HG02763 (cell line): Measurements from ENCODE around the gene INTS12.

ENCODE experiments used
- ATAC-seq: cut with Tn5 transposase; IDR thresholded peaks from one replicate; pipeline ENCODE4 v1.9.1; 2021; ENCODE audit warnings: mild to moderate bottlenecking, moderate library complexity; ENCODE audit not compliant: unreplicated experiment

INTS12 gene

DNA sequence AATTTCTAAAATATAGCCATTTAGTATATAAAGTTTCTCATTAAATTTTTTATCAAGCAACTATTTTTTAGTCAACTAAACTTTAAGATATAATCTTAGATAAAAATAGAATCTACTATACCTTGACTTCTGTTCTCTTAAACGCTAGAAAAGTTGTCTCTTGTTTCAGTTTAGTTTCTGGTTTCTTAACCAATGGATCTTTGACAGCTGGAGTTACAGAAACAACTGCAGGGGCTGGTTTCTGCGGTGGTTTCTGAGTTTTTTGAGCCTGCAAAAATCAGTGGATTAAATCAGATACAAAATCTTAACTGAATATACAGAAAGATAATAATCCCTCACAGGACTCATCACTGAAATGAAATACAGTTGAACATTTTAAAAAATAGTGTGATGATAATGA is 21.9 kb downstream of the INTS12 start:
- ATAC-seq = no peak

DNA sequence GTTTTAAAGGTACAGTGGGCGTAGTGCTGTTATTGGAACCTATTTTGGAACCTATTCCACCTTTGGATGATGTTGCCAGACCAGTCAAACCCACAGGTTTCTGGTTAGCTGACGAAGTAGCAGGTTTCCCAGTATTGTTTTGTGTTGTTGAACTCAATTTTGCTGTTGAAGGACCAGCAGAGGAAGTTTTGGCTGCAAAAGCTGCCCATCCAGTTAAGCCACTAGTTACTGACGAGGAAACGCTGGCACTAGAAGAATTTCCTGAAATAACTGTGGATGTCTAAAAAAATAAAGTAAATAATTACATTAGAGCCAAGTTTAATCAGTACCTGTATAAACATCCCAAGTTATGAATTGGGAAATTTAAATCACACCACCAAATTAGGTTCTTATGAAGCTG is 25.5 kb downstream of the INTS12 start:
- no peak for ATAC-seq

DNA sequence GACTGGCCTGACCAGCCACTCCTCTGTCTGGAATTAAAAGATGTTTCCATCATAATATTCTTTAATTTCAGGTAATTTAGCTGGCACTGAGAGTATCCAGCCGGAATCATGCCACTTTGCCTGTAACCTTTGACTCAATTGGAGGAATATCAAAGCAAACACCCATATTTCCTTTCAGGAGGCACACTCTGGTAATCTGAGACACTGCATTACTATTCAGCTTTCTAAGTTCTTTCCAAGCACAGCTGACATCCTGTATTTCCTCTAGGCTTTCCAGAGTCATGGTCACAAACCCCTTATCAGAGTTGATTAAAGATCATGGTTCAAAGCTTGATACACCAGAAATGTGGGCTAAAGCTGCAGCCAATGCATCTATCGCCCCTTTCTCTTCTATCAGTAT is 29.3 kb downstream of the INTS12 start:
- no peak for ATAC-seq

DNA sequence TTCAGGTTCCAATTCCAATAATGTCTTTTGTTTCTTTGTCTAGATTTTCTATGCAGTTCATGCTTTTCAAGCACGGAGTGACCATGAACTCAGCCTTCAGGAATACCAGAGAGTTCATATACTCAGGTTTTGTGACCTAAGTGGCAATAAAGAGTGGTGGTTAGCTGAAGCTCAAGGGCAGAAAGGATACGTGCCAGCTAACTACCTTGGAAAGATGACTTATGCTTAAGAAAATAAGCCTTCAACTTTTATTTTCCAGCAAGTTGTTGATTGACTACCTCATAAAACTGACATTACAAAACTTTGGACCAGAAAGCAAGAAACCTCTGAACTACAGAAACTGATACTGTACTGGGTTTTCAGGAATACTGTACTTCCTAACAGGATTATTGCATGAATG is 30.8 kb downstream of the INTS12 start:
- ATAC-seq = no peak

DNA sequence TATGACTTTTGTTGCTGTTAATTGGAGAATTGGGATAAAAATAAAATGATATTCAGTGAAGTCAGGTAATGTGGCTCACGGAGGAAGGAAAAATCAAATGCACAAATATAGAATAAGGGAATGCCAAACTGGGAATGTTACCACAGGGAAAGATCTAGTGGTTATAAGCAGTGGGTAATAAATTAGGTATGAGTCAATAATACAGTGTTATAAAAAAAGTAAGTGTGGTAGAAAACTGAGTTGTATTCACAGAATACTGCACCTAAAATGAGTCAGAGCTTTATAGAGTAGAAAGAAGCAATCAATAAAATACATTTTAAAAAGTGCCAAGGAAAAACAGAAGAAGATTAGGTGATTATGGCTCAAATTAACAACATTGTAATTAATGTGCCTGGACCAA is 34.5 kb downstream of the INTS12 start:
- no peak for ATAC-seq

DNA sequence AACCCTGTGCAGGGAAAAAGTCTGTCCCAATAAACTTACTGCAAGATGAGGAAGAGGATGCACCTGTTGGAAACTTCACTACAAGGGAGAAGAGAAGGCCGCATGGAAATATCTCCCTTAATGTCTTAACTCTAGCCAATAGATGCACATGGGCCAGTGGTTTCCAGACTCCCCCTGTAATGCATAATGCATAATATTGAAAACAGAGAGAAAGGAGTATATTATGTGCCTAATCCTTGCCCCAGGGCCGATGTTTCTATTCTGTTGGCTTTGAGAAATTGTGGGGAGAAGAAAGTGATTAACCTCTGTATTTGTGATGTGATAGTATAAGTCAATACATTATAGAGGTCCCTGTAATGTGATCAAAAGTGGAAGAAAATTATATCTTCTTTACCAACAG is 37.2 kb downstream of the INTS12 start:
- ATAC-seq = no peak

DNA sequence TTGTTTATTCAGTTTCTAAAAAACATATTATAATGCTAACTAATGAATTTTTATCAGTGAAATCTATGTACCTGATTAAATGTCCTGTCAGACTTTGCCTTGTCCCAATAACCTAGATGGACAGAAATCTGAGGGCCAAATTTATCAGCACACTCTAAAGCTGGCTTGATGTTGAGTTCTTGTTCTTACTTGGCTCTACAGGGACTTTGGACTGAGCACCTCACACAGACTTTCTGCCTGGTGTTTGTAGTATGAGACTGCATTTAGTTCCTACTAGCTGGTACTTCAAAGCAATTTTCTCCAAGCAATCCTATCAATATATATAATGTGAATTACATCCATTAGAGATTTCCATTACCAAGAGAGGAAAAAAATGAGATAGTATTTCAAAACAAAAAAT is 37.8 kb downstream of the INTS12 start:
- ATAC-seq = no peak

DNA sequence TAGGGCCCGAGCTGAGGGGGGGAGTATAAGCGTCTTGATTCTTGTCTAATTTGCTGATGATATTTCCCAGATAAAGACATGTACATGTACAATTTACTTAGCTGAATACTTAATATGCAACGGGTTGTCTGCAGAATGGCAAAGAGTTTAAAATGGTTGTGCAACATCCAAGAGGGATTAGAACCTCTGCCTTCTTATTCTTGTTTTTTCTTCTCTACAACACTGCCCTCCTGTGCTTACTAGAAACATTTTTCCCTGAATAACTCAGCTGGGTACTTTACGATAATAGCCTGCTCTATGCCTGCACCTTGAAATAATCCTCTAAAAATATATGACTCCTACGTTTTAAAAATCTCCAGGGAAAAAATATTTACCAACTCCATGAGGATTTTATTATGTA is 41.8 kb downstream of the INTS12 start:
- no peak for ATAC-seq

DNA sequence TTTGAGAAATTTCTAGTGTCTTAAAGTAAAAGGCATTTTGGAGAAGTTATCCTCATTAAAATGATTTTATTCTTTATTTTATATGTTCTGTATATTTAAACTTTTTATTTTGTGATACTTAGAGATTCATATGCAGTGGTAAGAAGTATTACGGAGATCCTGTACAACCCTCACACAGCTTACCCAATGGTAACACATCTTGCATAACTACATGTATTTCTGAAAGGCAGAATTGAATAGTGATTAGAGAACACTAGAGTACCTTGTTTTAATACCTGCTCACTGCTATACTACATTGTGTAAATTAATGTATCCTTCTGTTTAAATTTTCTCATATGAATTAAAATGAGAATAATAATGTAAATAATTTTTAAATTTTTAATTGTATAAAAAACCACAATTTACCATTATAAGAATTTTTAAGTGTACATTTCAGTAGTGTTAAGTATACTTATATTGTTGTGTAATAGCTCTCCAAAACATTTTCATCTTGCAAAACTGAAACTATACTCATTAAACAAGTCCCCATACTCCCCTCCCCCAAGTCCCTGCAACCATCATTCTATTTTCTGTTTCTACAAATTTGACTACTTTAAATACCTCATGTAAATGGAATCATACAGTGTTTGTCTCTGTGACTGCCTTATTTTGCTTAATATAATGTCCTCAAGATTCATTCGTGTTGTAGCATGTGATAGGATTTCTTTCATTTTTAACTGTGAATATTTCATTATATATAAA is 45.4 kb downstream of the INTS12 start:
- ATAC-seq = no peak

DNA sequence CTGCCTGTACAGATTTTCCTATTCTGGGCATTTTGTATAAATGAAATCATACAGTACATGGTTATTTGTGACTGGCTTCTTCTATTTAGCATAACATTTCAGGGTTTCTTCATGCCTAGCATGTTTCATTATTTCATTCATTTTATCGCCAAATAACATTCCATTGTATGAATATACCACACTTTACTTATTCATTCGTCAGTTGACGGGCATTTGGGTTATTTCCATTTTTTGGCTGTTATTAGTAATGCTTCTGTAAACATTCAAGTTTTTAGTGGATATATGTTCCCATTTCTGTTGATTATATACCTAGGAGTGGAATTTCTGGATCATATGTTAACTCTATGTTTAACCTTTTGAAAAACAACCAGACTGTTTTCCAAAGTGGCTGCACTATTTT is 47.5 kb downstream of the INTS12 start:
- ATAC-seq = no peak

DNA sequence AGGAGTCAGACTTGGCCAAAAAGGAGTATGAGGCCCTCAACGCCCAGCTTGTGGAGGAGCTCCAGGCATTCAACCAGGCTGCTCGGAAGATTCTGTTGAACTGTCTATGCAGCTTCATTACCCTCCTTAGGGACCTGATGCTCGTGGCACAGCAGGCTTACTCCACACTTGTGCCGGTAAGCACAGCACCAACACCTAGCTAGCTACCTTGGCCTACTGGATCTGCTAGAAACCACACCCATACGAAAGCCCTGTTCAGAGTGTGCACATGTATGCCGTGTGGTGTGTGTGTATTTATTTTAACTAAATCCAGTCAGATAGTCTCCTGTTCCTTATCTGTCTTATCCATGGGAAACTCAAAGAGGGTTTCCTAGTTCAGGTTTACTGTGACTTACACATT is 49.3 kb downstream of the INTS12 start:
- ATAC-seq = no peak

DNA sequence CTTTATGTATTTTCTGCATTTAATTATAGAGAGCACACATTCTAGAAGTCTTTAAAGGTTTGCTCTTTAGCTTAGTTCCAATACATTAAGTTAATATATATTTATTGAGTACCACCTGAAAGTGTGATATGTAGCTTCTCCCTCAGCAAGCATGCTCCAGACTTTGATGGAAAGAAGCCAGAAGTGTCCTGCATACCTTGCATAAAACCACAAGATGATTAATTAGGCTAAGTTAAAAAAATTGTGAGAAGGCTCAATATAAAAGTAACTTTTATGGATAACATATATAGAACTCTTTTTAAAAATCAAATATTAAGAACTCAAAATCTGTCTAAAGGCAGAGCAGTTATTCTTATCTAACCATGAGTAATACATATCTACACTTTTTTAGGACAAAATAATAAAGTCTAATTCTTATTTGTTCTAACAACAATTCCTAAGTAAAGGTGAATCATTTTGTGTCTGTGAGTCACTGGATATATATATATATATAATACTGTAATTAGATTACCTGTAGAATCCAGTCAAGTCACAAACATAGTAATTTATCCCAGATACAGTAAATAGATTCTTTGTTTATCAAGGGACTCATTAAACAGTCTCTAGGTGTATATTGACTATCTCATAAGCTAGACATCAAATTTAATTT is 51.2 kb downstream of the INTS12 start:
- no peak for ATAC-seq

DNA sequence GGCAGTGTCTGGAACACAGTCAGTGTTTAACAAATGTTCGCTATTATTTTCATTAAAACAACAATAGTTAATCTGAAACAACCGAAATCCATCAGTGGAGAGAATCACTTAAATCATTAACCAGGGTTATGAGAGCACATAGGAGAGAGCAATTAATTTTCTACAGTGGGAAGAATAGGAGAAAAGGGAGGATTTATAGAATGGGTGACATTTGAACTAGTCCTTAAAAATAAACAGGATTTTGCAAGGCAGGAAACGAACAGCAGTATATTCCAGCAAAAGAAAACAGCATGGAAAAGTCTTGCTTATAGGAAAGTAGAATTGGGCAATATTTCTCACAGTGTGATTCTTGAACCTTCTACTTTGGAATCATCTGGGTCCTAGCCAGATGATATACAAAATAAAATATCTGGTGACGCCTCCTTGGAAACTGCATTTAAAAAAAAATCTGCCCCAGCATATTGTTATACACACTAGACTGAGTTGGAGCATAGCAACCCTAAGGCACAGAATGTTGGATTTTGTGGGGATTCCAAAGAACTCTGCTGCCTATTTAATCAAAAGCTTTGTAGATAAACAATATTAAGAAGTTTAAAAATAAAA is 56.1 kb downstream of the INTS12 start:
- ATAC-seq = no peak

DNA sequence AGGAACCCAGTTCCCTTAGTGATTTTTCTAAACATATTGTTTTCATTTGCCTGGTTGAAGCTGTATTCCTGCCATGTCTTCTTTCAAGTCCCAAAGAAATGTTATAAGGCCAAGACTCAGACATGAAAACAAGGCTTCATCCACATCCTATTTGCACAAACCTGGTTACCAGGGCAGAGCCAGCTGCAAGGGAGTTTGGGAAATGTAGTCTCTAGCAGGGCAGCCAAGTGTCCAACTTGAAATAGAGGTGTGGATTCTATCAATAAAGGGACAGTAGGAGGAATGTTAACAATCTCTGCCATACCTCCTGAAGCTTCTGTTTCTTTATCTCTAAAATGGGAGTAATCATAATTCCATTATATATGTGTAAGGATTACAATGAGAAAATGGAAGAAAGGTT is 56.6 kb downstream of the INTS12 start:
- ATAC-seq = no peak

DNA sequence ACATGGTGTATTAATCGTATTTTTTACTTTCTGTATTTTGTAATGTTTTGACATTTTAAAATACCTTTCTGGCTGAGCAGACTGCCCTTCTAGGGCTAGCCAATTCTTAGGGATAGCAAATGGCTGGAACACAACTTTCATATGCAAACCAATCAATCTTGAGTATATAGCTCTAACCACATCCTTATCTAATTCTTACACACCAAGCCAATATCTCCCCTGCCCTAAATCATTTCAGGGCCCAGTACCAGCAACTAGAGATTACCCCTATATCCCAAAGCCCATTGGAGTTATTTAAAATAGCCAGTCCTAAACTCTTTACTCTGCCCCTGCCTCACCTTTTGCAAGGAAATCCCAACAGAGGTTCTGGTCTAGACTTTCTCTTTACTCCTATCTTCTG is 58.3 kb downstream of the INTS12 start:
- ATAC-seq = no peak

DNA sequence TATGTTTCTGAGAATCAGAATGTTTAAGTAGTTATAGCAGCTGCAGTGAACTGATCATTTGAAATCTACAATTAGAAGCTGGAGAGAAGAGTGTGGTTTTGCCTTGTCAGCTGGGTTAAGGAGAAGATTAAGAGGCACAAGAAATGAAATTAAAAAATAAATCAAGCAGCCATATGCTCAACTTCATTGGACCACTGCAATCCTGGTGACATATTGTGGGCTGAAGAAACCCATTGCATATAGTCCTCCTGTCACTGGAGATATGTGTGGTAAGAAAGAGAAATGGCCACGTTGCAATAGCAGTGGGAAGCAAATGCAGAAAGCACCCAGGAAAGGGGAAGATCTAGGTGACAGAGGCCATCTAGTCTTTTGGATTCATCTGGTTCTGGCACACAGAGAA is 63.0 kb downstream of the INTS12 start:
- ATAC-seq = no peak

DNA sequence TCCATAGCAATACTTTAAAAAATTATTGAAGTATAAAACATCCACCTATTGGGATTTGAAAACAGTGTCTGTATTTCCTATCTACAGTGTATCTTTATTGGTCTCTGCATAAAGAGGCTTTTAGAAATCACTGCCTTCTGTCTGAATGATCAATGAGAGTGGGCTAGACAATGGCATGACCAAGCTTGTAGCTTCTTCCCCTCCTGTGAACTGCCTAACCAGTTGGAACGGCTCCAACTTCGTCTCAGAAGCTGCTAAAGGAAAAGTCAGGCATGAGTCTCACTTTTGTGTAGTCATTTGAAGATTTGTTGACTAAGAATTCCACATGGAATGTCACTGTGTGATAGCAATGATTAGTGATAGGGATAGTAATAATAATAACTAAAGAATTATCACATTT is 64.2 kb downstream of the INTS12 start:
- no peak for ATAC-seq

DNA sequence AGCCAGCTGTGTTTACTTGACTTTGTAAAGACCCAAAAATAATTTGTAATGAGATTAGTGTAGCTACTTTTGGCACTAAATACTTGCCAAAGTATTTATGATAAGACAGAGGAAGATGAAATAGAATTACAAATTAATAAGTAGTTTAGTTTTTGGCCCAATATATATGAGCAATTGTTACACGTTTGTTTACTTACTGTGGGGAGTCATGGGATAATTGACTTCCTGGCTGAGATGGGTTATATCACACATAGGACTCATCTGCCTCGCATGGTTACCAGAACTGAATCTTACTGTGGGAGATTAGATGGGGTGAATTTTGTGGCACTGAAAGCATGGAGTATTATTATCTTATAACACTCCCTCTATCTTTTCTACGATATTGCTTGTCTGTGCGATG is 66.6 kb downstream of the INTS12 start:
- ATAC-seq = no peak

DNA sequence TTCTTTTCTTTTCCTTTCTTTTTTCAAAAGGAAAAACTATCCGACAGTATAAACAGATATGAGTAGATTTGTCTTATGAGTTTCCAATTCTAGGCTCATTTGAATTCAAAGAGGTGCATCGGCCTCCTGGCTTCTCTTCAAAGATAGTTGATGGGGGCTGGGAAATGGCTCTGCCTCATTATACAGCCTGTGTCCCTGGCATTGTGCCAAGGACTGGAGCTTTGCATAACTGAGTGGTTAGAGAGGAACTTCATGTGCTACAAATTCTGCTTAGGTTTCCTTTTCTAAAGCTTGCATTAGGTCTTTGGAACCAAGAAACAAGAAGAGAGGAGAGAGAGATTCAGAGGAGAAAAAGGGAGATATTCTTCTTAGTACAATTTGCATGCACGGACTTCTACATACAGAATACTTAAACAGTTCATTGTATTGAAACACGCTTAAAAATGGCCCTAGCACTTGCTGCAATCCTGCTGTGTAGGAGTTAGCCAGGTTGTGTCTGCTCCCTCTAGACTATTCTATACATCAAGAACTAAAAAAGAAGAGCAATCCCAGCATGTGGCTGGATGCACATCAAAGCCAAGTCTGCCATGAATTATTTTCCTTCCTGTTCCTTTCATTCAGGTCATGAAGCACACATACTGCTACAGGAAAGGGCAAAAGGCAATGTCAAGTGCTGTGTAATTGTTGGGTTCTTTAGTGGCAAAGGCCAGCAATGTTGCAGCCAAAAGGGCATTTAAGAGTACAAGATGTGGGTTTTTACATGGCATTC is 70.9 kb downstream of the INTS12 start:
- ATAC-seq = peak; percentile 87

DNA sequence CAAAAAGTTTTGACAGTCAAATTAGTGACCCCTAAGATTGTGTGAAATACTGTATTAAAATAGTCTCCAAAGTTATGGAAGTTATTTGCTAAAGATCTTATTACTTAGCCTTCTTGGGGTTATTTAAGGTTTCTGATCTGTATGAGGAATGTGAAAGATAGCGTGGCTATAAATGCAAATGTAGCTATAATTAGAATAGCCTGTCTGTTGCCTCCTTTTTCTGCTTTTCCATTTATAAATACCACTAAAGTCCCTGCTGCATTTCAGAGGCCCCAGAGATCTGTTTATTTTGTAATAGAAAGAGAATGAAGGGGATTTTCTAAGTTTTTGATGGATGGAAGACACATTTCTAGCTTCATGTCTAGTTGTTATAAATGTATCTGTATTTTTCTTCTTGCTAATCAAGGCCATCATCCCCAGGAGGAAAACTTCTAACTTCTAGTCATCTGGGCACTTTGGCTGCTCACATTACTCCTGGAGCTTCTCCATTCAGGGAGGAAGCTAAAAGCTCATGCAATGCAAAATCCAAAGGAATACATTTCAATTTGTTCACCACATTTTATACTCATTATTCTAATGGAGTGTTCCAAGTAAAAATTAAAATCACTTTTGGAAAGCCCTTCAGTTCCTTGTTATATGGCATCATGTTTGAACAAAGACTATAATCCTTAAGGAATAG is 73.9 kb downstream of the INTS12 start:
- no peak for ATAC-seq

DNA sequence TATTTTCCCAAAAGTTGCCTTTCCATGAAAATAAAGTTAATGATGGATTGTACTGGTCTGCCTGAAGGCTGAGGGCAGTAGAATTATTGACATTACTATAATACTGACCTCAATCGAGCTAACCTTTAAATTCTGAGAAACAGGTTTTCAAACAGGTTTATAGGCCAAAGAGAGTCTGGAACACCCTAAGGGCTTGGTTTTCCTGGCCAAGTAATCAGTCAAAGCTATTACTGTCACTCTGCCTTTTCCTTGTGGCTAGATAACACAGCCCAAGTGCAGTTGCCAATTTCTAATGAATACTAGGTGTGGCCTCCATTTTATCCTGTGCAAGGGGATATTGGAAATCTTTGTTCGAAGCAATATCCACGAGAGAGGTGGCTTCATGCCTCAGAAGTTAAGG is 75.2 kb downstream of the INTS12 start:
- no peak for ATAC-seq
